ENCODE measurements around the gene OR2B2.

Gene OR2B2

GRCh38 chr6:27867945-27868300, 44.3 kb downstream of the OR2B2 start:
- H3K4me3 ChIP-seq (ENCODE audit: low read depth, low read length): no peak overlapping the region

- H3K4me3 ChIP-seq (ENCODE audit: low read depth, low read length): peak overlapping the region; percentile 78
Observed at GRCh38 chr6:27867051-27867944, 44.9 kb downstream of the OR2B2 start.

DNA sequence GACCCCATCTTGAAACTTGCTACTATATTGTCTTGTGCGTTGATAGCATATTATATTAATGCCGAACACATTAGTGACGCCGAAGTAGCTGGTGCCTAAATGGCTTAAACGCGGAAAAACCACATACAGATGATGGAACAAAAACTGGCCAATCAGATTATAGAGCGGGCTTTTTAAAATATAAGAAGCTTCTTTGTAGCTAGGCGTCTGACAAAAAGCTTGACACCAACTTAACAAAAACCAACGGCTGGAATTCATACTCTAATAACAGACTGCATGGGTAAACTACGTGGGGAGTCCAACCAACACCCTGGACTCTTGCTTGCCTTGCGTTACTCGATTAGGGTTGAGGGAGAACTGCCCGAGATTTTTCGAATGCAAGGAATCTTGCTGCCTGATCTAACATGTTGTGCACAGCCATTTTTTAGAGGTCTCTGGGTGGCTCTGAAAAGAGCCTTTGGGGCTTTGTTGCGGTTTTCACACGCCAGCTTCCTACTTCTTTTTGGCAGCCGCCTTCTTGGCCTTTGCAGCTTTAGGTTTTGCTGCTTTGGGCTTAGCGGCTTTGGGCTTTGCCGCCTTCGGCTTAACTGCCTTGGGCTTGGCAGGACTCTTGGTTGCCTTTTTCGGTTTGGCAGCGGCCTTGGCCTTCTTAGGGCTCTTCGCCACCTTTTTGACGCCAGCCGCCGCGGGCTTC, 45.7 kb downstream of the OR2B2 start:
- peak overlapping the region; percentile 78 for H3K4me3 ChIP-seq (ENCODE audit: low read depth, low read length)

DNA sequence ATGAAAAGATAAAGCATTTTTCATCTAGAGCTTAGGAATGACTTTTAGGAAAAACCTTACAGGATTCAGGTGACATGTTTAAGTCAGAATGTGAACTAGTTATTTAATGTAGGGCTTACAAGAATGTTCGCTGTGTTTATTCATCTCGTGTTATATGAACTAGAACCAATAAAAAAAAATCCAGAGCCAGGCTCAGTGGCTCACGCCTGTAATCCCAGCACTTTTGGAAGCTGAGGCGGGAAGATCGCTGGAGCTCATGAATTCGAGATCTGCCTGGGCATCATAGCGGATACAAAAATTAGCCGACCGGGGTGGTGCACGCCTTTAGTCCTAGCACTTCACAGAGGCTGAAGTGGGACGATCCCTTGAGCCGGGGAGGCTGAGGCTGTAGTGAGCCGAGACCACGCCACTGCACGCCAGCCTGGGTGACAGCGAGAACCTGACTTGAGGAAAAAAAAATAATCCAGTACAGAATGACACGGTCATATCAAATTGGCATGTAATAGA, 46.3 kb downstream of the OR2B2 start:
- peak overlapping the region; percentile 78 for H3K4me3 ChIP-seq (ENCODE audit: low read depth, low read length)

DNA sequence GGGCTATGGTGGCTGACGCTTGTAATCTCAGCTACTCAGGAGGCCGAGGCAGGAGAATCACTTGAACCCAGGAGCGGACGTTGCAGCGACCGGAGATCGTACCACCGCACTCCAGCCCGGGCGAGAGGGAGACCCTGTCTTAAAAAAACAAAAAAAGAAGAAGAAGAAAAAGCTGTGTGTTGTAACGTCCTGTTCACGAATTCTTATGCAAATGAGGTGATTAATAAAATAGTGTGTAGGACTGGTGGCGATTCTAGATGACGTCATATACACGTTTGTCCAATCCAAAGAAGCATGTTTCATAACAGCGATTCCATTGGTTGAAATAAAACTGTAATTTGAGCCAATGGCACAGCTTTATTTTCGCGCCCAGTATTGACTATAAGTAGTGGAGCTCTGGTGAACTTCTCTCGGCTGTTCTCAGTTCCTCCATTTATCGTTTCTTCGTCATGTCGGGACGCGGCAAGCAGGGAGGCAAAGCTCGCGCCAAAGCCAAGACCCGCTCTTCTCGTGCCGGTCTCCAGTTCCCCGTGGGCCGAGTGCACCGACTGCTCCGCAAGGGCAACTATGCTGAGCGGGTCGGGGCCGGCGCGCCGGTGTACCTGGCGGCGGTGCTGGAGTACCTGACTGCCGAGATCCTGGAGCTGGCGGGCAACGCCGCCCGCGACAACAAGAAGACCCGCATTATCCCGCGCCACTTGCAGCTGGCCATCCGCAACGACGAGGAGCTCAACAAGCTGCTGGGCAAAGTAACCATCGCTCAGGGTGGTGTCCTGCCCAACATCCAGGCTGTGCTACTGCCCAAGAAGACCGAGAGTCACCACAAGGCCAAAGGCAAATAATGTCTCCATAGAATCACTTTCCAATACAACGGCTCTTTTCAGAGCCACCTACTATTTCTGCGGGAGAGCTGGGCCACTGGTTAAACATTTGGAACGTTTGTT, 47.0 kb downstream of the OR2B2 start:
- H3K4me3 ChIP-seq (ENCODE audit: low read depth, low read length): peak overlapping the region; percentile 78

DNA sequence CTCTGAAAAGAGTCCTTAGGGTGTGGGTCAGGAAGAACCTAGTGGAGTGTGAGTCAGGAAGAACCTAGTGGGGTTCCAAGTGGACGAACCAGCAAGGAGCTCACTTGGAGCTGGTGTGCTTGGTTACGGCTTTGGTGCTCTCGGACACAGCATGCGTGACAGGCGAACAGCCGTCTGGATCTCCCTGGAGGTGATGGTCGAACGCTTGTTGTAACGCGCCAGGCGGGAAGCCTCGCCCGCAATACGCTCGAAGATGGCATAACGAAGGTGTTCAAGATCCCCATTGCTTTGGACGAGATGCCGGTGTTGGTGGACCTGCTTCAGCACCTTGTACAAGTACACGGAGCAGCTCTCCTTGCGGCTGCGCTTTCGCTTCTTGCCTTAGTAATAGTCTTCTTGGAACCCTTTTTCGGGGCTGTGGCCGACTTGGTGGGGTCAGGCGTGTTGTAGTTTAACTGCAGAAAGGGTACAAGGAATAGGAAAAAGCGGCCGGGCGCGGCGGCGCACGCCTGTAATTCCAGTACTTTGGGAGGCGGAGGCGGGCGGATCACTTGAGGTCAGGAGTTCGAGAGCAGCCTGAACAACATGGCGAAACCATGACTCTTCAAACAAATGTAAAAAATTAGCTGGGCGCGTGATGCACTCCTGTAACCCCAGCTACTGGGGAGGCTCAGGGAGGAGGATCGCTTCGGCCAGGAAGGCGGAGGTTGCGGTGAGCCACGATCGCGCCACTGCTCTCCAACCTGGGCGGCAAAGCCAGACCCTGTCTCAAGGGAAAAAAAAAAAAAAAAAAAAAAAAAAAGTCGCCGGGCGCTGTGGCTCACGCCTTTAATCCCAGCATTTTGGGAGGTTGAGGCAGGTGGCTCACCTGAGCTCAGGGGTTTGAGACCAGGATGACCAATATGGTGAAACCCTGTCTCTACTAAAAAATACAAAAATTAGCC, 48.0 kb downstream of the OR2B2 start:
- H3K4me3 ChIP-seq (ENCODE audit: low read depth, low read length): no peak overlapping the region

- H3K4me3 ChIP-seq (ENCODE audit: low read depth, low read length): no peak overlapping the region
Observed at GRCh38 chr6:27862396-27863066, 49.7 kb downstream of the OR2B2 start.

DNA sequence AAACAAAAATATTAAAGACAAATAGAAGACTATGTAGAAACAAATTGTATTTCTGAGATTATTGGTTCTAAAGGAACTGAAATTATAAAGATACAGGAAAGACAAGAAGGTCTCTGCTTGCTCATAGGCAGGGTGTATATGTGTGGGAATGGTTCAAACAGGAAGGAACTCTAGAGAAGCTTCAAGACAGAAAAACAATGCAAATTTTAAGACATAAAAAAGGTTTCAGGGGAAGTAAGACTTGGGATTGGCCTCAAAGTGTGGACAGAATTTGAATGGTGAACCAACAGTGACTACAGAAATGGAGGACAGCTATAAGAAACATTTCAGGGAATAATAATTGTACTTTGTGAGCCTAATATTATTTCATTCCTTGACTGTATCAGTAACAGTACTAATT, 50.3 kb downstream of the OR2B2 start:
- H3K4me3 ChIP-seq (ENCODE audit: low read depth, low read length): no peak overlapping the region

- H3K4me3 ChIP-seq (ENCODE audit: low read depth, low read length): no peak overlapping the region
Observed at GRCh38 chr6:27861276-27861840, 50.8 kb downstream of the OR2B2 start.

Measured in iPS-11a (cell line).